H1 (cell line): ENCODE results near the gene TPM1. TPM values are rescaled to one million over a fixed set of nuclear protein-coding genes. Genes with fewer than 3 reads are reported as not detected.

Source experiments
- CTCF ChIA-PET: fragments of 300-600 bp; sonication (Branson Sonifier 250); formaldehyde crosslinking; loops from one replicate; lab custom pipeline; 2021; ENCODE audit not compliant: partially characterized antibody; lab: Charles Lee
- POLR2A ChIA-PET: fragments of 300-600 bp; sonication (Branson Sonifier 250); formaldehyde crosslinking; loops from one replicate; lab custom pipeline; 2021; ENCODE audit warnings: inconsistent platforms; ENCODE audit not compliant: partially characterized antibody; lab: Charles Lee
- DNase-seq, 2 experiments: peaks; one replicate each; pipeline versions ENCODE4 v3.0.0 to v3.0.0-alpha.2; 2010 to 2022; ENCODE audit warnings: low spot score in 2 of 2, low read depth in 1 of 2, mixed read lengths in 1 of 2
- FAIRE-seq: peaks from 2 replicates; lab custom pipeline; 2011; peaks lifted over from hg19 to GRCh38; lab: Jason Lieb, UNC
- H2AFZ ChIP-seq: 2 replicates; pipeline ENCODE4 v1.8.1; 2012; ENCODE audit warnings: low read length, inconsistent platforms
- H2AK5ac ChIP-seq: 2 replicates; pipeline ENCODE4 v1.6.1; 2013; ENCODE audit warnings: low read depth, low read length
- H2BK120ac ChIP-seq: replicated peaks from 2 replicates; pipeline ENCODE3; 2013; ENCODE audit warnings: low read depth, low read length, inconsistent platforms
- H2BK12ac ChIP-seq: 2 replicates; pipeline ENCODE4 v1.6.1; 2013; ENCODE audit warnings: low read depth, low read length
- H2BK15ac ChIP-seq: 2 replicates; pipeline ENCODE4 v1.6.1; 2013; ENCODE audit warnings: low read length
- H2BK20ac ChIP-seq: 2 replicates; pipeline ENCODE4 v1.6.1; 2013; ENCODE audit warnings: low read length
- H2BK5ac ChIP-seq: 2 replicates; pipeline ENCODE4 v1.6.1; 2013; ENCODE audit warnings: low read depth, low read length
- H3K14ac ChIP-seq: 2 replicates; pipeline ENCODE4 v1.6.1; 2013; ENCODE audit warnings: inconsistent platforms; ENCODE audit not compliant: insufficient read length
- H3K18ac ChIP-seq: 2 replicates; pipeline ENCODE4 v1.6.1; 2013; ENCODE audit warnings: low read length; ENCODE audit errors: extremely low read depth
- H3K23ac ChIP-seq: 2 replicates; pipeline ENCODE4 v1.6.1; 2013; ENCODE audit warnings: inconsistent platforms; ENCODE audit not compliant: insufficient read length
- H3K23me2 ChIP-seq: 2 replicates; pipeline ENCODE4 v1.6.1; 2013; ENCODE audit warnings: low read depth, low read length
- H3K27ac ChIP-seq: 2 replicates; pipeline ENCODE4 v1.6.1; 2011; ENCODE audit warnings: low read depth, low read length, inconsistent platforms
- H3K27me3 ChIP-seq, 4 experiments: replicated peaks in 1 of 4; 1 replicate in 1 of 4; 2 replicates in 3 of 4; pipeline versions ENCODE4 v1.6.1 to v1.8.1; 2011 to 2013; ENCODE audit warnings: low read length in 3 of 4, mild to moderate bottlenecking in 3 of 4, inconsistent platforms in 2 of 4, mixed read lengths in 2 of 4, moderate library complexity in 1 of 4; ENCODE audit not compliant: control insufficient read depth in 3 of 4, insufficient read depth in 3 of 4; ENCODE audit errors: extremely low read depth in 1 of 4
- H3K36me3 ChIP-seq, 4 experiments: 2 replicates each; pipeline versions ENCODE4 v1.6.1 to v1.8.1; 2011 to 2013; ENCODE audit warnings: mild to moderate bottlenecking in 4 of 4, low read length in 3 of 4, moderate library complexity in 2 of 4, control low read depth in 1 of 4, inconsistent platforms in 1 of 4; ENCODE audit not compliant: insufficient read depth in 4 of 4, control insufficient read depth in 2 of 4
- H3K4ac ChIP-seq: replicated peaks from 2 replicates; pipeline ENCODE3; 2013; ENCODE audit warnings: low read length, low read depth, mixed read lengths, inconsistent platforms; ENCODE audit not compliant: insufficient read length
- H3K4me1 ChIP-seq, 4 experiments: replicated peaks in 1 of 4; 1 replicate in 1 of 4; 2 replicates in 3 of 4; pipeline versions ENCODE4 v1.6.1 to v1.8.1; 2011 to 2013; ENCODE audit warnings: low read length in 3 of 4, inconsistent platforms in 2 of 4, mixed read lengths in 1 of 4; ENCODE audit not compliant: insufficient read depth in 4 of 4, control insufficient read depth in 3 of 4
- H3K4me2 ChIP-seq, 2 experiments: 2 replicates each; pipeline versions ENCODE4 v1.6.1 to v1.8.1; 2011 to 2013; ENCODE audit warnings: low read depth in 2 of 2, low read length in 2 of 2, control low read depth in 1 of 2, inconsistent platforms in 1 of 2, mild to moderate bottlenecking in 1 of 2; ENCODE audit not compliant: insufficient read depth in 1 of 2
- H3K4me3 ChIP-seq, 4 experiments: fragments of 200-600, 300-600 bp in 1 of 4; sonication (generic), shearing (Covaris generic), sonication (Bioruptor Twin) in 1 of 4; 2 replicates each; pipeline versions ENCODE4 v1.5.1 to v1.8.1; 2011 to 2016; ENCODE audit warnings: low read length in 4 of 4, low read depth in 3 of 4, control low read depth in 2 of 4, inconsistent platforms in 2 of 4, mild to moderate bottlenecking in 2 of 4, mixed read lengths in 1 of 4, moderate library complexity in 1 of 4; ENCODE audit not compliant: insufficient read depth in 2 of 4; ENCODE audit errors: extremely low read depth in 1 of 4
- H3K56ac ChIP-seq: replicated peaks from 2 replicates; pipeline ENCODE3; 2013; ENCODE audit warnings: low read depth, mild to moderate bottlenecking, mixed read lengths, low read length, inconsistent platforms; ENCODE audit not compliant: insufficient read length
- H3K79me1 ChIP-seq: 2 replicates; pipeline ENCODE4 v1.6.1; 2013; ENCODE audit warnings: low read depth, low read length, control low read depth
- H3K79me2 ChIP-seq, 2 experiments: 2 replicates each; pipeline versions ENCODE4 v1.6.1 to v1.8.1; 2012 to 2013; ENCODE audit warnings: low read length in 2 of 2, mild to moderate bottlenecking in 2 of 2, inconsistent platforms in 1 of 2; ENCODE audit not compliant: insufficient read depth in 2 of 2, control insufficient read depth in 1 of 2
- H3K9ac ChIP-seq, 4 experiments: replicated peaks in 1 of 4; 1 replicate in 1 of 4; 2 replicates in 3 of 4; pipeline versions ENCODE4 v1.6.1 to v1.8.1; 2011 to 2013; ENCODE audit warnings: low read depth in 3 of 4, low read length in 3 of 4, control low read depth in 2 of 4, mild to moderate bottlenecking in 2 of 4, moderate library complexity in 2 of 4, inconsistent platforms in 1 of 4; ENCODE audit errors: extremely low read depth in 1 of 4
- H3K9me3 ChIP-seq, 2 experiments: 2 replicates each; pipeline versions ENCODE4 v1.6.1 to v1.8.1; 2012 to 2013; ENCODE audit warnings: mild to moderate bottlenecking in 2 of 2, moderate library complexity in 2 of 2, control low read depth in 1 of 2, inconsistent platforms in 1 of 2, low read depth in 1 of 2, low read length in 1 of 2, mixed read lengths in 1 of 2; ENCODE audit not compliant: insufficient read depth in 2 of 2
- H4K20me1 ChIP-seq, 2 experiments: replicated peaks in 1 of 2; 2 replicates each; pipeline versions ENCODE3 to v1.8.1; 2011 to 2013; ENCODE audit warnings: inconsistent platforms in 2 of 2, low read length in 2 of 2, mild to moderate bottlenecking in 1 of 2; ENCODE audit not compliant: insufficient read depth in 2 of 2, control insufficient read depth in 1 of 2
- H4K5ac ChIP-seq: 2 replicates; pipeline ENCODE4 v1.6.1; 2013; ENCODE audit warnings: low read length, low read depth, mixed read lengths, inconsistent platforms; ENCODE audit not compliant: insufficient read length
- H4K8ac ChIP-seq: 2 replicates; pipeline ENCODE4 v1.8.0; 2013; ENCODE audit warnings: mild to moderate bottlenecking, moderate library complexity, low read length, inconsistent platforms; ENCODE audit not compliant: insufficient read depth; ENCODE audit errors: extremely low read depth
- H4K91ac ChIP-seq: replicated peaks from 2 replicates; pipeline ENCODE3; 2013; ENCODE audit warnings: low read length, mixed read lengths, inconsistent platforms; ENCODE audit not compliant: insufficient read length
- SP2 ChIP-seq: IDR thresholded peaks from 2 replicates; pipeline ENCODE4 v1.6.1; 2012; ENCODE audit warnings: mild to moderate bottlenecking, low read length, inconsistent platforms
- SRF ChIP-seq: IDR thresholded peaks from 2 replicates; pipeline ENCODE4 v1.6.1; 2011; ENCODE audit warnings: mild to moderate bottlenecking, low read depth, low read length, moderate library complexity
- TAF1 ChIP-seq: IDR thresholded peaks from 2 replicates; pipeline ENCODE4 v1.6.1; 2011; ENCODE audit warnings: mild to moderate bottlenecking, low read depth, low read length
- WGBS, 2 experiments: shearing (Covaris generic) in 1 of 2; methylation state at CpG; one replicate each; pipeline versions ENCODE4 v1.1.6 to v1.1.7; 2013 to 2015; ENCODE audit warnings: low lambda C conversion rate in 2 of 2, mixed read lengths in 2 of 2, inconsistent platforms in 1 of 2, low coverage in 1 of 2, missing lambda C conversion rate in 1 of 2; ENCODE audit not compliant: insufficient replicate concordance in 2 of 2, insufficient coverage in 1 of 2, insufficient read length in 1 of 2; ENCODE audit errors: extremely low coverage in 1 of 2, missing lambda C conversion rate in 1 of 2; 5-methylcytosine and 5-hydroxymethylcytosine counted together
- polyA plus RNA-seq, 7 experiments: library from polyadenylated mRNA; depleted of rRNA in 3 of 7; stranded (reverse) in 5 of 7; unstranded in 2 of 7; fragments of >200 nt in 5 of 7; fragments of 200-250 nt in 2 of 7; gene quantifications; 1 replicate in 5 of 7; 2 replicates in 1 of 7; 4 replicates in 1 of 7; pipeline versions ENCODE4 v1.2.1 to v1.2.3, GENCODE V29; 2011 to 2013; ENCODE audit warnings: missing spikeins in 2 of 7, mixed read lengths in 2 of 7
- total RNA-seq: library from RNA; stranded (reverse); fragmentation: NEBNext Ultra II Directional; extraction: Animal tissue kit (Norgen Biotek cat#: 25700); gene quantifications from 2 replicates; pipeline ENCODE4 v1.2.1, GENCODE V29; 2021

The TPM1 gene
- total and polyA plus RNA-seq, 2 of the 8 experiments (the other 6 are each of a cell fraction or from before 2014, with no cell fraction given) = 258 to 579 TPM

- peaks cover 0 to 3% (median 0%) of the 10 kb centered on the region in 4 experiments; a peak in 2 of 7 replicates for H3K27me3 ChIP-seq
- H4K8ac ChIP-seq = no peak overlapping the region
- no peak overlapping the region for H2AFZ ChIP-seq
- H3K14ac ChIP-seq = no peak overlapping the region
- WGBS, 2 experiments = 33% methylated on average over 3 of the region's 3 CpGs; no CpG with 5 or more reads in 1 of the 2 experiments
- TF ChIP-seq SP2 (no peak), SRF (peak; percentile 44; the same call in 1 of the 2 replicates), TAF1 (no peak)
- TF ChIP-seq, all 59 proteins: peak for 1
- peak overlapping the region; percentile 21 to 98 (median 64); a peak in 5 of 8 replicates for H3K4me3 ChIP-seq
- no peaks in the 10 kb centered on the region for H3K79me1 ChIP-seq
- 0 out of 2 replicates have a peak overlapping the region, but pooled peaks have one; percentile 2 for H3K27ac ChIP-seq
- H3K23me2 ChIP-seq = peaks cover 23% of the 10 kb centered on the region; the same call in 1 of the 2 replicates
- H3K23ac ChIP-seq = no peak overlapping the region
- H3K56ac ChIP-seq = no peak overlapping the region
- peaks cover 0 to 38% of the 10 kb centered on the region in 2 experiments; a peak in 3 of 4 replicates for H3K79me2 ChIP-seq
- H4K5ac ChIP-seq = no peak overlapping the region
- no peak overlapping the region for H2BK120ac ChIP-seq
- H3K4me1 ChIP-seq = peaks cover 15 to 45% (median 26%) of the 10 kb centered on the region in 4 experiments
- H3K36me3 ChIP-seq = peaks cover 8 to 53% (median 21%) of the 10 kb centered on the region in 4 experiments; a peak in 7 of 8 replicates
- peak overlapping the region; percentile 87 to 94 for H3K4me2 ChIP-seq
- H2BK5ac ChIP-seq = 0 out of 2 replicates have a peak overlapping the region, but pooled peaks have one; percentile 15
- no peak for FAIRE-seq
- POLR2A ChIA-PET = interaction anchor here (0.6 to 30.9 kb wide), 27 partner anchors 9 to 336 kb away, joined by 3 to 635 read pairs (median 5); partner anchors contain the start of genes APH1B and RPS27L
- CTCF ChIA-PET = interaction anchor here (0.6 to 7.1 kb wide), 11 partner anchors 30 to 1154 kb away, joined by 3 to 58 read pairs (median 3); no protein-coding TSS in a partner anchor
- H4K91ac ChIP-seq = no peak overlapping the region
- no peak overlapping the region for H3K4ac ChIP-seq
- H4K20me1 ChIP-seq = peaks cover 3 to 11% of the 10 kb centered on the region in 2 experiments
- H2BK12ac ChIP-seq = peak overlapping the region; percentile 6; the same call in 1 of the 2 replicates
- no peak overlapping the region for H2BK15ac ChIP-seq
- peak overlapping the region in 1 of 4 experiments; percentile 36; a peak in 1 of 7 replicates for H3K9ac ChIP-seq
- H2AK5ac ChIP-seq = no peak overlapping the region
- 0 out of 2 replicates have a peak overlapping the region, but pooled peaks have one; percentile 39 for H3K18ac ChIP-seq
- no peak for DNase-seq
- H3K9me3 ChIP-seq = no peaks in the 10 kb centered on the region
- H2BK20ac ChIP-seq = no peak overlapping the region
Measured at GRCh38 chr15:63045465-63045840, 2.9 kb downstream of the TPM1 start.
